GM10248 (cell line): ENCODE data around the gene AKIRIN2.

Experiments
- CTCF ChIA-PET: fragments of 300-600 bp; sonication (Branson Sonifier 250); formaldehyde crosslinking; extraction: SDS; loops from one replicate; lab custom pipeline; 2021; ENCODE audit warnings: antibody characterized with exemption; lab: Yijun Ruan, JAX
- POLR2A ChIA-PET: fragments of 350-650 bp; sonication (Branson Sonifier 250); formaldehyde crosslinking; extraction: SDS; loops from one replicate; lab custom pipeline; 2020; ENCODE audit warnings: antibody characterized with exemption; lab: Yijun Ruan, JAX
- DNase-seq: peaks from one replicate; pipeline ENCODE4 v3.0.0; 2012; ENCODE audit errors: extremely low spot score
- CTCF ChIP-seq: IDR thresholded peaks from 2 replicates; pipeline ENCODE4 v1.5.1; 2012; ENCODE audit warnings: mild to moderate bottlenecking, low read depth; ENCODE audit errors: extremely low read depth, missing control alignments, control extremely low read depth

Gene AKIRIN2

GRCh38 chr6:87701676-87702588 is at the start of gene AKIRIN2:
Gene AKIRIN2 (minus strand): TSS chr6:87702233. CDS start chr6:87701684, 549 bp downstream.
- ChIA-PET CTCF (interaction anchor here (1.1 to 1.7 kb wide), 4 partner anchors 21 to 131 kb away, joined by 3 to 6 read pairs (median 4); no protein-coding TSS in a partner anchor), POLR2A (interaction anchor here (0.5 to 1.4 kb wide), 8 partner anchors 10 to 1658 kb away, joined by 3 to 7 read pairs (median 4); no protein-coding TSS in a partner anchor)
- peak; percentile 89 for DNase-seq
- TF ChIP-seq CTCF = no peak

GRCh38 chr6:87747646-87748045 is 45.6 kb upstream of the AKIRIN2 start:
- no peak for DNase-seq
- ChIA-PET CTCF (interaction anchor here (0.8 to 1.6 kb wide), 3 partner anchors 9 to 26 kb away, joined by 3 to 5 read pairs (median 4); no protein-coding TSS in a partner anchor), POLR2A (no interaction called here)
- no peak for TF ChIP-seq CTCF

GRCh38 chr6:87745966-87746721 is 44.1 kb upstream of the AKIRIN2 start:
- ChIA-PET POLR2A (no interaction called here), CTCF (no interaction called here)
- no peak for DNase-seq
- no peak for TF ChIP-seq CTCF

GRCh38 chr6:87743454-87743853 is 41.4 kb upstream of the AKIRIN2 start:
- ChIA-PET POLR2A (no interaction called here), CTCF (no interaction called here)
- no peak for DNase-seq
- TF ChIP-seq CTCF = no peak

GRCh38 chr6:87742106-87742505 is 40.1 kb upstream of the AKIRIN2 start:
- CTCF ChIA-PET = interaction anchor here (0.6 to 1.6 kb wide), 5 partner anchors 12 to 63 kb away, joined by 3 to 4 read pairs (median 3); no protein-coding TSS in a partner anchor
- DNase-seq = no peak
- POLR2A ChIA-PET = no interaction called here
- TF ChIP-seq CTCF = no peak
